Heart left ventricle (tissue), 16 donors: ENCODE data around the gene CDC34. TPM values are rescaled to one million over a fixed set of nuclear protein-coding genes. Genes with fewer than 3 reads are reported as not detected.

ENCODE experiments used
- ATAC-seq, 4 donors: fragments of 200-7000 bp; cut with Tn5 transposase; one replicate each; pipeline ENCODE4 v1.9.1; 2020 to 2022; ENCODE audit warnings: moderate library complexity in 4 of 4, mild to moderate bottlenecking in 3 of 4, moderate number of reproducible peaks in 1 of 4
- DNase-seq, 5 donors: peaks; one replicate each; pipeline ENCODE4 v3.0.0-alpha.2; 2020
- H3K27ac ChIP-seq, 12 donors: fragments of 200-600 bp; sonication (generic) in 4 of 12; one replicate each; pipeline versions ENCODE4 v1.5.0 to v1.8.0; 2016 to 2022; ENCODE audit warnings: mild to moderate bottlenecking in 2 of 12
- H3K27me3 ChIP-seq, 9 donors: fragments of 200-600 bp; sonication (generic) in 2 of 9; one replicate each; pipeline versions ENCODE4 v1.5.1 to v1.8.0; 2016 to 2022; ENCODE audit warnings: mild to moderate bottlenecking in 3 of 9
- H3K36me3 ChIP-seq, 9 donors: fragments of 200-600 bp; sonication (generic) in 2 of 9; one replicate each; pipeline versions ENCODE4 v1.5.0 to v1.8.0; 2018 to 2022; ENCODE audit warnings: mild to moderate bottlenecking in 2 of 9
- H3K4me1 ChIP-seq, 12 donors: fragments of 200-600 bp; sonication (generic) in 4 of 12; one replicate each; pipeline versions ENCODE4 v1.5.0 to v1.8.0; 2016 to 2022; ENCODE audit warnings: mild to moderate bottlenecking in 3 of 12
- H3K4me3 ChIP-seq, 12 donors: fragments of 200-600 bp; sonication (generic) in 4 of 12; one replicate each; pipeline versions ENCODE4 v1.5.0 to v1.8.0; 2017 to 2022; ENCODE audit warnings: mild to moderate bottlenecking in 9 of 12, moderate library complexity in 4 of 12
- H3K9me3 ChIP-seq, 12 donors: fragments of 200-600 bp; sonication (generic) in 4 of 12; one replicate each; pipeline versions ENCODE4 v1.5.0 to v1.8.0; 2016 to 2022; ENCODE audit warnings: mild to moderate bottlenecking in 1 of 12
- POLR2A ChIP-seq, 2 donors: fragments of 450-650 bp; IDR thresholded peaks; one replicate each; pipeline ENCODE4 v1.6.1; 2017; ENCODE audit warnings: antibody characterized with exemption in 2 of 2, mild to moderate bottlenecking in 2 of 2, moderate library complexity in 2 of 2
- WGBS, 4 donors: extraction: QIAGEN DNeasy Blood & Tissue Kit in 2 of 4; methylation state at CpG; one replicate each; pipeline versions ENCODE4 v1.1.5 to v1.1.7; 2013 to 2018; 5-methylcytosine and 5-hydroxymethylcytosine counted together
- intact Hi-C, 10 donors: fragments of 100-400 bp; cut with DNase I; formaldehyde crosslinking; loops; one replicate each; pipeline versions ENCODE4 v1.11.1 to v1.14.2; 2022
- polyA plus RNA-seq, 2 donors: library from polyadenylated mRNA; stranded (reverse); fragments of 200-250 nt; gene quantifications; one replicate each; pipeline ENCODE4 v1.2.3, GENCODE V29; 2013
- total RNA-seq, 9 donors: library from RNA; depleted of rRNA in 2 of 9; stranded (reverse); fragments of >200 nt in 2 of 9; fragmentation: NEBNext Ultra II Directional in 3 of 9; extraction: Animal tissue kit (Norgen Biotek cat#: 25700) in 3 of 9; gene quantifications; one replicate each; pipeline versions ENCODE4 v1.1.0 to v1.2.4, GENCODE V29; 2016 to 2023
- TF ChIP-seq, protein P1 (sequence below), 12 donors: fragments of 200-600 bp; sonication (generic) in 4 of 12; IDR thresholded peaks; one replicate each; pipeline versions ENCODE4 v1.5.0 to v1.8.0; 2018 to 2022; ENCODE audit warnings: antibody characterized with exemption in 12 of 12, mild to moderate bottlenecking in 5 of 12
- donor health status: ischemic (EF 13 %, LVEDD 7.1; RV severe dilation, severe dysfunction).
- donor health status: healthy with polysubstance abuse.
- donor health status: DM: no; HTN: yes; CAD: no.
- donor health status: DM: no; HTN: no; CAD: no.
- donor health status: ischemic (EF 25% LVEDD 6.9; RV normal size, moderate dysfunction).
- donor health status: ischemic (EF 25% LVEDD 5.7; RV mildly dilated, moderate dysfunction).
- donor health status: healthy.
- donor health status: DM: yes; HTN: yes; CAD: no.
- donor health status: ischemic (EF 35%, LVEDD 5.7; RV mildly dilated, moderate dysfunction).
- donor health status: nonischemic (EF 11% LVEDD 7.7; RV severe dilation, severe dysfunction).
- donor health status: DM: yes; HTN: yes; CAD: no.
- donor health status: PGD.
- donor health status: ischemic (EF 29% LVEDD 5.4; RV normal size, mild dysfunction).
- donor health status: nonischemic (EF 23%, LVEDD 6.1; RV moderate dilation, normal function).

CDC34 gene
- total and polyA plus RNA-seq, 11 donors, result 61.9 to 200 (median 99.9) TPM

GRCh38 chr19:572743-573518 lies 41.4 kb downstream of the CDC34 start:
- H3K4me3 ChIP-seq, result peak overlapping the region; percentile 71 to 100 (median 98)
- TF ChIP-seq POLR2A (IDR thresholded peaks at IDR 0.05), result no peak
- TF ChIP-seq, protein P1, sequence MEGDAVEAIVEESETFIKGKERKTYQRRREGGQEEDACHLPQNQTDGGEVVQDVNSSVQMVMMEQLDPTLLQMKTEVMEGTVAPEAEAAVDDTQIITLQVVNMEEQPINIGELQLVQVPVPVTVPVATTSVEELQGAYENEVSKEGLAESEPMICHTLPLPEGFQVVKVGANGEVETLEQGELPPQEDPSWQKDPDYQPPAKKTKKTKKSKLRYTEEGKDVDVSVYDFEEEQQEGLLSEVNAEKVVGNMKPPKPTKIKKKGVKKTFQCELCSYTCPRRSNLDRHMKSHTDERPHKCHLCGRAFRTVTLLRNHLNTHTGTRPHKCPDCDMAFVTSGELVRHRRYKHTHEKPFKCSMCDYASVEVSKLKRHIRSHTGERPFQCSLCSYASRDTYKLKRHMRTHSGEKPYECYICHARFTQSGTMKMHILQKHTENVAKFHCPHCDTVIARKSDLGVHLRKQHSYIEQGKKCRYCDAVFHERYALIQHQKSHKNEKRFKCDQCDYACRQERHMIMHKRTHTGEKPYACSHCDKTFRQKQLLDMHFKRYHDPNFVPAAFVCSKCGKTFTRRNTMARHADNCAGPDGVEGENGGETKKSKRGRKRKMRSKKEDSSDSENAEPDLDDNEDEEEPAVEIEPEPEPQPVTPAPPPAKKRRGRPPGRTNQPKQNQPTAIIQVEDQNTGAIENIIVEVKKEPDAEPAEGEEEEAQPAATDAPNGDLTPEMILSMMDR (IDR thresholded peaks at IDR 0.05), result no peak
- intact Hi-C loops, result loop anchor here in 9 of 10 donors (2.0 to 5.0 kb wide), 3 partner anchors 40 to 90 kb away; partner anchors contain the start of genes CDC34 (in 4 of the 9) and RNF126 (in 1 of the 9)
- ATAC-seq (peak in 2 of 4 donors; percentile 0 to 2), DNase-seq (peak in 3 of 5 donors; percentile 53 to 83 (median 71))
- 0 to 2% (median 0%) methylated on average over 6 to 55 of the region's 55 CpGs for WGBS, 4 donors
- peaks cover under 1 to 60% (median 45%) of the 10 kb centered on the region in 12 donors for H3K4me1 ChIP-seq
- H3K27me3 ChIP-seq, result no peaks in the 10 kb centered on the region
- H3K9me3 ChIP-seq, result no peaks in the 10 kb centered on the region
- H3K36me3 ChIP-seq, result peaks cover 0 to 13% (median 3%) of the 10 kb centered on the region in 9 donors
- peak overlapping the region; percentile 85 to 99 (median 96) for H3K27ac ChIP-seq

DNA sequence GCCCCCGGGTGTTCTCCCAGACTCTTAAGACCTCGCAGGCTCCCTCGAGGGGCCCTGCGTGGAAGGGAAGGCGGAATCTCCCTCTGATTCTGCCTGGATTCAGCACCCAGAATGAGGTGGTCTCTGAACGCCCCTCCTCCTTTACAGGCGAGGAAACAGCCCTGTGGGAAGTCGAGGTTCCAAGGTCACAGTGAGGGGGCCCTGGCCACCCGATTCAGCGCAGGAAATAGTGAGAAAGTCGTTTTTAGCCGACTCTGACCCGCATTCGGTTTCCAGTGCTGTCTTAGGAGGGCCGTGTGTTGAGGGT lies 41.9 kb downstream of the CDC34 start:
- intact Hi-C loops, result loop anchor here in 9 of 10 donors (2.0 to 5.0 kb wide), 3 partner anchors 41 to 89 kb away; partner anchors contain the start of genes CDC34 (in 4 of the 9) and RNF126 (in 1 of the 9)
- Histone ChIP-seq H3K9me3 (no peaks in the 10 kb centered on the region), H3K4me1 (peaks cover 3 to 65% (median 50%) of the 10 kb centered on the region in 12 donors), H3K4me3 (peak overlapping the region; percentile 71 to 100 (median 98)), H3K27ac (peak overlapping the region; percentile 85 to 99 (median 96)), H3K27me3 (no peaks in the 10 kb centered on the region), H3K36me3 (peaks cover 0 to 19% (median 4%) of the 10 kb centered on the region in 9 donors)
- ATAC-seq, result no peak
- DNase-seq, result peak in 1 of 5 donors; percentile 43
- TF ChIP-seq POLR2A (IDR thresholded peaks at IDR 0.05), result no peak
- TF ChIP-seq, protein P1 (IDR thresholded peaks at IDR 0.05), result no peak
- 1 to 3% (median 2%) methylated on average over 15 of the region's 15 CpGs for WGBS, 4 donors

- ATAC-seq (peak; percentile 49 to 73 (median 63)), DNase-seq (peak; percentile 74 to 82 (median 78))
- H3K9me3 ChIP-seq, result no peaks in the 10 kb centered on the region
- intact Hi-C loops, result loop anchor here in 4 of 10 donors (5.0 kb wide), 1 partner anchor 43 kb away; the partner anchor contains the start of gene CDC34 (in 4 of the 4)
- no peaks in the 10 kb centered on the region for H3K27me3 ChIP-seq
- H3K4me3 ChIP-seq, result peak overlapping the region; percentile 37 to 100 (median 98)
- TF ChIP-seq POLR2A (IDR thresholded peaks at IDR 0.05), result peak in 1 of 2 donors; percentile 42
- TF ChIP-seq, protein P1 (IDR thresholded peaks at IDR 0.05), result no peak
- H3K27ac ChIP-seq, result peak overlapping the region; percentile 85 to 99 (median 96)
- H3K36me3 ChIP-seq, result peaks cover 0 to 30% (median 5%) of the 10 kb centered on the region in 9 donors
- peaks cover 3 to 78% (median 56%) of the 10 kb centered on the region in 12 donors for H3K4me1 ChIP-seq
- WGBS, 4 donors, result 28 to 44% (median 35%) methylated on average over 18 to 32 of the region's 32 CpGs
Observed at GRCh38 chr19:574658-575526, 43.3 kb downstream of the CDC34 start.
